DMS79 treated with DMSO at 0.1 percent for 48 hours (cell line): Measurements from ENCODE around the gene C12orf57.

Source experiments
- DNase-seq: peaks from one replicate; lab custom pipeline; 2025; lab: John Stamatoyannopoulos, UW

Gene C12orf57

GRCh38 chr12:6917491-6918231 is 26.2 kb upstream of the C12orf57 start:
- no peak for DNase-seq

- no peak for DNase-seq
These were observed 24.2 kb upstream of the C12orf57 start for GRCh38 chr12:6919588-6919987.

DNA sequence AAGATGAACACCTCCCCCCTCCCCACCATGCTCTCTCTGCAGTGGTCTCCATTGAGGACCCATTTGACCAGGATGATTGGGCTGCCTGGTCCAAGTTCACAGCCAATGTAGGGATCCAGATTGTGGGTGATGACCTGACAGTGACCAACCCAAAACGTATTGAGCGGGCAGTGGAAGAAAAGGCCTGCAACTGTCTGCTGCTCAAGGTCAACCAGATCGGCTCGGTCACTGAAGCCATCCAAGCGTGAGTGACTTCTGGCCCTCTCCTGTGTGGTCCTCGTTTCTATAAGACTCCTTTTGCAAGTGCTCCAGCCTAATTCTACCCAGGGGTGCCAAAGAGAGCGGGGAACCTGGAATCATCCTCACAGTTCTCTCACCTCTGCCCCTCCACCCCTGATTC is 22.3 kb upstream of the C12orf57 start:
- DNase-seq: no peak

DNA sequence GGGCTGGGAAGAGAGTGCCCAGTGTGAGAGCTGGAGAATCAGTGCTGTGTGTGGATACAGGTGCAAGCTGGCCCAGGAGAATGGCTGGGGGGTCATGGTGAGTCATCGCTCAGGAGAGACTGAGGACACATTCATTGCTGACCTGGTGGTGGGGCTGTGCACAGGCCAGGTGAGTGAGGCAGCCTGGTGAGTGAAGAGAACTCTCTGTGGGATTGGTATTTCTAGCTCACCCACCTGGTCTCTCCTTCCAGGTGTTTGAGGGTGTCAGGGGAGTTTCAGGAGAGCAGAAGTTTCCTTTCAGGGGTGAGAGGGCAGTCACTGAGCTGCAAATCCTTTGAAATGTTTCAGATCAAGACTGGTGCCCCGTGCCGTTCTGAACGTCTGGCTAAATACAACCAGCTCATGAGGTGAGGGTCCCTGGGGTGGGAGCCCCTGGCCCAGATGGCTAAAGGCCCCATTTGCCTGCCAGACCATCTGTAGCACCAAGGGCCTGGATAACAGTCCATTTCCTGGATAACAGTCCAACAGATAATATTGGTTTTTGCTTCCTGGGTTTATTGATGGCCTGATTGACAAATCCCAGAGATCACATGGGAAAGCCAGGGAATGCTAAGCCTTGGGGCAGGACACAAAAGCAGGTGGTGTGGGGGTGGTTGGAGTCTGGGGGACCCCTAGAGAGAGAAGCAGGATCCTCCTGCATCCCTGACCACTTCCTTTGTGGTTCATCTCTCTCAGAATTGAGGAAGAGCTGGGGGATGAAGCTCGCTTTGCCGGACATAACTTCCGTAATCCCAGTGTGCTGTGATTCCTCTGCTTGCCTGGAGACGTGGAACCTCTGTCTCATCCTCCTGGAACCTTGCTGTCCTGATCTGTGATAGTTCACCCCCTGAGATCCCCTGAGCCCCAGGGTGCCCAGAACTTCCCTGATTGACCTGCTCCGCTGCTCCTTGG is 21.6 kb upstream of the C12orf57 start:
- DNase-seq: no peak

DNA sequence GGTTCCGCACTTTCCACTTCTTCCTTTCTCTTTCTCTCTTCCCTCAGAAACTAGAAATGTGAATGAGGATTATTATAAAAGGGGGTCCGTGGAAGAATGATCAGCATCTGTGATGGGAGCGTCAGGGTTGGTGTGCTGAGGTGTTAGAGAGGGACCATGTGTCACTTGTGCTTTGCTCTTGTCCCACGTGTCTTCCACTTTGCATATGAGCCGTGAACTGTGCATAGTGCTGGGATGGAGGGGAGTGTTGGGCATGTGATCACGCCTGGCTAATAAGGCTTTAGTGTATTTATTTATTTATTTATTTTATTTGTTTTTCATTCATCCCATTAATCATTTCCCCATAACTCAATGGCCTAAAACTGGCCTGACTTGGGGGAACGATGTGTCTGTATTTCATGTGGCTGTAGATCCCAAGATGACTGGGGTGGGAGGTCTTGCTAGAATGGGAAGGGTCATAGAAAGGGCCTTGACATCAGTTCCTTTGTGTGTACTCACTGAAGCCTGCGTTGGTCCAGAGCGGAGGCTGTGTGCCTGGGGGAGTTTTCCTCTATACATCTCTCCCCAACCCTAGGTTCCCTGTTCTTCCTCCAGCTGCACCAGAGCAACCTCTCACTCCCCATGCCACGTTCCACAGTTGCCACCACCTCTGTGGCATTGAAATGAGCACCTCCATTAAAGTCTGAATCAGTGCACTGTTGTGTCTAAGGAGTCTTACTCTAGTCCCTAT is 20.7 kb upstream of the C12orf57 start:
- no peak for DNase-seq

DNA sequence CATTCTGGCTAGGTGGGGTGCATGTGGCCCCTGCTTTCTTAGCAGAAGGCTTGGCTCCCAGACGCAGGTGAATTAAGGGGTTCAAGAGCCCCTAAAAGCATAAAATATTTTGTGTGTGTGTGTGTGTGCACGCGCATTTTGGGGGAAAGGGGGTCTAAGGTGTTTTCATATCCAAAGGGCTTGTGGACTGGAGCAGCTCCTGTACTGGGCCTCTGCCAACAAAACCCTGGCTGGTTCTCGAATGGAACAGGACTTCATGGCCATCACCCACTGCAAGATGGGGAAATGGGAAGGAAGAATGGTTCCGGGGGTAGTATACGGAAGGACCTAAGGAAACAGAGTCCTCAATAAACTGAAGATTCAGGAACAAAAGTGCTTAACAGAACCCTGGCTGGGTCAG is 20.0 kb upstream of the C12orf57 start:
- DNase-seq: no peak

DNA sequence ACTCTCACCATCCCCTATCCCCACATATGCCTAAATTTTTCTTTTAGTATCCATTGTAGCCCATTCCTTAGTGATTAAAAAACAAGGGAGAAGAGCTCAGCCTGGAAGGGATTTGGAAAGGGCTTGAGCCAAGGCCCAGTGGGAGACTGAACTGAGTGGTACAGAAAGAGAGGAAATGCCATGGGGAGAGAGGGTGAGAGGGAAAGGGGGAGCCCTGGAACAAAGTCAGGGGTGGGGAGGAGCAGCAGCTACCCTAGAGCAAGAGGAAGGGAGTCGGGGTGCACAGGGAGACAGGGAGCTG is 18.6 kb upstream of the C12orf57 start:
- peak; percentile 82 for DNase-seq

GRCh38 chr12:6925540-6926279 is 18.1 kb upstream of the C12orf57 start:
- DNase-seq: peak; percentile 84

DNA sequence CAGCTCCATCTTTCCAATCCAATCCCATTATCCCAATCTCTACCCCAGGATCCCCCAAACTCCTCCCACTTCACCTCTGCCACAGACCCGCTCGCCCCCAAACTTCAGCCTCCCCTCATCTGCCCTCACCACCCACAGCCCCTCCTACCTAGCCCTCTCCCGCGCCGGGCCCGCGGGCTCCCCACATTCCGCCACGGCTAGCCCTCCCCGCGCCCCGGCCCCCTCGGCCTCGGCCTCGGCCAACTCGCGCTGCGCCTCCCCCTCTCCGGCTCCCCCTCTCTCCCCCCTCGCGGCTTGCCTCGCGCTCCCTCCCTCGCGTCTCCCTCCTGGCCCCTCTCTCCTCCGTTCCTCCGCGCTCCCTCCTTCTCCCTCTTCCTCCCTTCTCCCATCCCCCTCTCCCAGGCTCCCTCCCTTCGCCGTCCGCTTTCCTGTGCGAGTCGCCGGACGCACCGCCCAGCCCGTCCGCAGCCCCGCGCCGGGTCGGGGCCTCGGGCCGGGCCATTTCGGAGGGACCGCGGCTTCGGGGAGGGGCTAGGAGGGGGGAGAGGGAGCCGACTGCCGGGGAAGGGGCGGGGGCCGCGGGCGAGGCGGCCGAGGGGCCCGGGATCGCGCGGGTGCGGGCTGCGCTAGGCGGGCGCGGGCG is 16.3 kb upstream of the C12orf57 start, which contains the start of gene ATN1:
Gene ATN1 (plus strand): TSS at position 581 of the 643 bp plus-strand sequence. CDS start 6,043 bp downstream, outside the sequence.
- DNase-seq: peak; percentile 43

DNA sequence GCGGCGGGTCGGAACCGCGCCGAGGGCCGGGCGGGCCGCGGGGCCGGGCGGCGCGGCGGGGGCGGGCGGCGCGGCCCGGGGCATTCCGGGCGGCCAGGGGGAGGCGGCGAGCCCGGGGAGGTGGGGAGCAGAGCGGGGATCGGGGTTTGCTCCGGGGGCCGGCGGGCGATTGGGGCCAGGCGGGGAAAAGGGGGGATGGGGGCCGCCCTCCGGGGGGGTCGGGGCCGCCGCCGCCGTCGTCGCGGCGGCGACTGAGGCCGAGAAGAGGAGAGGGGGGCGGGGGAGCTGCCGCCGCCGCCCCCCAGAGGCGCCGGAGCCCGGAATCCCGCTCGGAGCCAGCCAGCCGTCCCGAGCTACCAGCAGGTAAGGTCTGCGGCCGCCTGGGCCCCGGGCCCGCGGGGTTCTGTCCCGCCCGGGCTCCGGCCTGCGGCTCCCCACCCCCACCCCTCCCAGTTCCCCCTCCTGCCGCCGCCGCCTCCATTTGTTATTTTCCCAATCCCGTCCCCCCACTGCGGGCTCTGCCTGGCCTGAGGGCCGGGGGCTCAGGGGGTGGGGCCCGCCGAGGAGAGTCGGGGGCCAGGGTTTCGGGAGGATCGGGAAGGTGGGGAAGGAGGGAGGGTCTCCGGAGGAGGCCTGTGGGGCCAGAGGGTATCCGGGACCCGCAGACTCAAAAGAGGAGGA is 15.7 kb upstream of the C12orf57 start:
- no peak for DNase-seq

DNA sequence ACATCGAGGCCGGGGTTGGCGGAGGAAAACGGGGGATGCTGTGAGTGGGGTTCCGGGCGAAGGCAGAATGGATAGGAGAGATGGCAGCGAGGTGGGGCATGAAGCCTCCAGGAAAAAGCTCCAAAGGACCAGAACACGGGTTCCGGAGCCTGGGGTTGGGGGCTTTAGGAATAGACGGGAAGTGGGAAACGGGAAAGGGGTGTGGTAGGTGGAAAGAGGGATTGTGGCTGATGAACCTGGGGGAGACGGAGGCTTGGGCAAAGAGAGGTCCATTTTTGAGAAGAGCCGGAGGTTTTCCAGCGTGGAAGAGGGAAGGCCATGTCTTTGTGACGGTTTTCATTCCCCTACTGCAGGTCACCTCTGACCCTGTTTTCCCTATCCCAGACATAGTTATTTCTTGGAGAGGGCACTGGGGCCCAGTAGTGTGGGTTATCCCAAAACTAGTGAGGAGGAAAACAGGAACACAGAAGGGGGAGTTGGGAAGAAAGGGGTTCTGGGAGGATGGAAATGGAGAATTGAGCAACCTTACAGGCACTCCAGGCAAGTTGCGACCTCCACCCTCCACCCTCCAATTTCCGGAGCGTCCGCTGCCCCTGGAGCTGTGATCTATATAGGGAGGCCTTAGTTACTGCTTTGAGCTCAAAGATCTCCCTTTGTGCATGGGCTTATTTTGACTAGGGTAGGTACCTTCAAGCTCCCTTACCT is 15.0 kb upstream of the C12orf57 start:
- peak; percentile 23 for DNase-seq

DNA sequence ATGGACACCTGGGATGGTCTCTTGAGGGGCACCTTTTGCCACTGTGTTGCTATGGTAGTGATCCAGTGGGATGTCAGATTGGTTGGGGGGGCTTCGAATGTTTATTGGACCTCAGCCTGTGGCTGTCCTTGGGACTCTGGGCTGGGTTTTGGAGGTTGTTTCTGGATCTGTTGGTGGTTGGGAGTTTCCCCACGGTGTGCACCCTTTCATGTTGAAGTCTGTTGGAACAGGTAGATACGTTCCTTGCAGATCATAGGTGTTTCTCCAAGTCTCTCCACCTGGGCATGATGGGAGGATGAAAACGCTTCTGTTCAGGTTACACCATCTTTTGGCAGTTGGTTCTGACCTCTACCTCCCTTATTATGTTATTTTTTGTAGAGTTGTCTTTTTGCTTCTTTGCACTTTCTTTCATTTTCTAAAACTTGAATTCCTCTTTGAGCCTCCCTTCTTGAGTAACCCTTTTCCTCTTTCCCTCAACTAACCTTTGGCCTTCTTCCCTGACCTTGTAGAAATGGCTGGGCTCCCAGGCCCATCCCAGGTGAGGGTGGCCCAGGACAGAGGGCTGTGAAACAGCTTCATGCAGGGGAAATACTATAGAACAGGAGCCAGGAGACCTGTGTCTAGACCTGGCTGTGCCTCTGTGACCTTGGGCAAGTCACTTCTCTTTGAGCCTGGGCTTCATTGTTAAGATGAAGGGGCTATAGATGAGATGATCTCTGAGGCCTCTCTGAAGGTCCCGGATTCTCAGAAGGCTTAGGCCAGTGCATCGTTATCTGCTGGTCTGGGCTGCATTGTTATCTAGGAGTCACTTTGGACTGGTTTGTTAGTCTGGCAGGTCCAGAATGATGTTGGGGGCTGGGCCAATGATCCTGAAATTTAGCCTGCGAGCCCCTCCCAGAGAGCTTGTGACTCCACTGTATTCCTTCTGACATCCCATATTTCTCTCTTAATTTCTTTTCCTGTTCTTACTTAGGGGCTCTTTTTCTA is 14.1 kb upstream of the C12orf57 start:
- no peak for DNase-seq

- DNase-seq: no peak
These were observed 11.1 kb upstream of the C12orf57 start for GRCh38 chr12:6932766-6933165.

GRCh38 chr12:6934110-6934509 is 9.7 kb upstream of the C12orf57 start:
- no peak for DNase-seq

GRCh38 chr12:6935371-6936193 is 8.2 kb upstream of the C12orf57 start:
- DNase-seq: no peak

DNA sequence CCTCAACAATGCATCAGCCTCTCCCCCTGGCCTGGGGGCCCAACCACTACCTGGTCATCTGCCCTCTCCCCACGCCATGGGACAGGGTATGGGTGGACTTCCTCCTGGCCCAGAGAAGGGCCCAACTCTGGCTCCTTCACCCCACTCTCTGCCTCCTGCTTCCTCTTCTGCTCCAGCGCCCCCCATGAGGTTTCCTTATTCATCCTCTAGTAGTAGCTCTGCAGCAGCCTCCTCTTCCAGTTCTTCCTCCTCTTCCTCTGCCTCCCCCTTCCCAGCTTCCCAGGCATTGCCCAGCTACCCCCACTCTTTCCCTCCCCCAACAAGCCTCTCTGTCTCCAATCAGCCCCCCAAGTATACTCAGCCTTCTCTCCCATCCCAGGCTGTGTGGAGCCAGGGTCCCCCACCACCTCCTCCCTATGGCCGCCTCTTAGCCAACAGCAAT is 7.6 kb upstream of the C12orf57 start:
- DNase-seq: no peak

DNA sequence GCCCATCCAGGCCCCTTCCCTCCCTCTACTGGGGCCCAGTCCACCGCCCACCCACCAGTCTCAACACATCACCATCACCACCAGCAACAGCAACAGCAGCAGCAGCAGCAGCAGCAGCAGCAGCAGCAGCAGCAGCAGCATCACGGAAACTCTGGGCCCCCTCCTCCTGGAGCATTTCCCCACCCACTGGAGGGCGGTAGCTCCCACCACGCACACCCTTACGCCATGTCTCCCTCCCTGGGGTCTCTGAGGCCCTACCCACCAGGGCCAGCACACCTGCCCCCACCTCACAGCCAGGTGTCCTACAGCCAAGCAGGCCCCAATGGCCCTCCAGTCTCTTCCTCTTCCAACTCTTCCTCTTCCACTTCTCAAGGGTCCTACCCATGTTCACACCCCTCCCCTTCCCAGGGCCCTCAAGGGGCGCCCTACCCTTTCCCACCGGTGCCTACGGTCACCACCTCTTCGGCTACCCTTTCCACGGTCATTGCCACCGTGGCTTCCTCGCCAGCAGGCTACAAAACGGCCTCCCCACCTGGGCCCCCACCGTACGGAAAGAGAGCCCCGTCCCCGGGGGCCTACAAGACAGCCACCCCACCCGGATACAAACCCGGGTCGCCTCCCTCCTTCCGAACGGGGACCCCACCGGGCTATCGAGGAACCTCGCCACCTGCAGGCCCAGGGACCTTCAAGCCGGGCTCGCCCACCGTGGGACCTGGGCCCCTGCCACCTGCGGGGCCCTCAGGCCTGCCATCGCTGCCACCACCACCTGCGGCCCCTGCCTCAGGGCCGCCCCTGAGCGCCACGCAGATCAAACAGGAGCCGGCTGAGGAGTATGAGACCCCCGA is 7.0 kb upstream of the C12orf57 start:
- DNase-seq: no peak
